GM23338 (cell line): ENCODE results near the gene PLPP4.

Experiments
- CTCF ChIP-seq, 2 experiments: fragments of 200-600 bp in 1 of 2; sonication (generic) in 1 of 2; conservative IDR thresholded peaks; 2 replicates each; pipeline versions ENCODE4 v1.5.1 to v1.6.1; 2016 to 2017; ENCODE audit warnings: antibody characterized with exemption in 2 of 2, low read depth in 2 of 2, mild to moderate bottlenecking in 2 of 2, moderate library complexity in 1 of 2
- EZH2 ChIP-seq: fragments of 200-600 bp; sonication (generic); IDR thresholded peaks from one replicate; pipeline ENCODE4 v1.8.0; 2017; ENCODE audit warnings: antibody characterized with exemption, mild to moderate bottlenecking, low read depth; ENCODE audit not compliant: unreplicated experiment
- REST ChIP-seq: IDR thresholded peaks from one replicate; pipeline ENCODE4 v1.6.1; 2018; ENCODE audit warnings: antibody characterized with exemption; ENCODE audit not compliant: unreplicated experiment
- ZNF114 ChIP-seq: fragments of 250-450 bp; sonication (Bioruptor Pico); IDR thresholded peaks from 2 replicates; pipeline ENCODE4 v1.5.0; 2020; ENCODE audit warnings: mild to moderate bottlenecking, moderate library complexity

- TF ChIP-seq EZH2 = no peak
- TF ChIP-seq CTCF (conservative IDR thresholded peaks at IDR 0.05; ENCODE audit: low read depth in 2 of 2) = peak; percentile 20 to 27; a peak in 3 of 4 replicates
- no peak for TF ChIP-seq ZNF114
- no peak for TF ChIP-seq REST
Observed at GRCh38 chr10:120578890-120579289, 121.9 kb downstream of the PLPP4 start.
